ENCODE measurements around the gene FMR1.

FMR1 gene

GRCh38 chrX:147911192-147912022, at the start of gene FMR1:
TSS of gene FMR1 (plus strand) at chrX:147911919. CDS start at chrX:147912180, 261 bp downstream.
- peak; percentile 93 for DNase-seq

GRCh38 chrX:147875866-147876596, 35.7 kb upstream of the FMR1 start:
- DNase-seq = no peak

- DNase-seq = no peak
These were observed 34.7 kb upstream of the FMR1 start for GRCh38 chrX:147876849-147877646.

GRCh38 chrX:147877726-147878125, 34.0 kb upstream of the FMR1 start:
- no peak for DNase-seq

- DNase-seq = no peak
These were observed 26.8 kb upstream of the FMR1 start for GRCh38 chrX:147884958-147885357.

GRCh38 chrX:147890756-147891155, 21.0 kb upstream of the FMR1 start:
- DNase-seq = no peak

GRCh38 chrX:147891896-147892295, 19.8 kb upstream of the FMR1 start:
- no peak for DNase-seq

GRCh38 chrX:147893741-147894140, 18.0 kb upstream of the FMR1 start:
- no peak for DNase-seq

GRCh38 chrX:147894366-147894963, 17.3 kb upstream of the FMR1 start:
- no peak for DNase-seq

- no peak for DNase-seq
These were observed 14.6 kb upstream of the FMR1 start for GRCh38 chrX:147897117-147897516.

GRCh38 chrX:147898951-147899350, 12.8 kb upstream of the FMR1 start:
- DNase-seq = no peak

GRCh38 chrX:147899379-147900114, 12.2 kb upstream of the FMR1 start:
- DNase-seq = no peak

GRCh38 chrX:147900349-147900748, 11.4 kb upstream of the FMR1 start:
- no peak for DNase-seq

GRCh38 chrX:147901461-147902126, 10.1 kb upstream of the FMR1 start:
- DNase-seq = no peak

GRCh38 chrX:147902270-147902669, 9.4 kb upstream of the FMR1 start:
- no peak for DNase-seq

- no peak for DNase-seq
These were observed 3.6 kb upstream of the FMR1 start for GRCh38 chrX:147908106-147908505.

- DNase-seq = no peak
These were observed 1.1 kb upstream of the FMR1 start for GRCh38 chrX:147910607-147911006.

GRCh38 chrX:147912093-147912801, 528 bp downstream of the FMR1 start:
- DNase-seq = peak; percentile 54

- DNase-seq = no peak
These were observed 1.9 kb downstream of the FMR1 start for GRCh38 chrX:147913570-147913969.

GRCh38 chrX:147914591-147914990, 2.9 kb downstream of the FMR1 start:
- DNase-seq = no peak

GRCh38 chrX:147916375-147916968, 4.8 kb downstream of the FMR1 start:
- DNase-seq = no peak

Measured in NCI-H1092 treated with DMSO at 0.1 percent for 48 hours (cell line).